CD14-positive monocyte (primary cell): Measurements from ENCODE around the gene PKHD1. TPM values are rescaled to one million over a fixed set of nuclear protein-coding genes. Genes with fewer than 3 reads are reported as not detected.

Experiments used
- DNase-seq, 3 donors: peaks; one replicate each; pipeline ENCODE4 v3.0.0-alpha.2; 2011 to 2022
- H2AFZ ChIP-seq: 2 replicates; pipeline ENCODE4 v1.6.0; 2012; ENCODE audit warnings: mild to moderate bottlenecking, low read depth, low read length, inconsistent platforms; ENCODE audit not compliant: insufficient read depth, poor library complexity, severe bottlenecking
- H3K27ac ChIP-seq, 2 donors: 1 replicate in 1 of 2; 2 replicates in 1 of 2; pipeline ENCODE4 v1.5.1; 2012 to 2013; ENCODE audit warnings: low read length in 2 of 2, control low read depth in 1 of 2, inconsistent platforms in 1 of 2, low read depth in 1 of 2, mild to moderate bottlenecking in 1 of 2
- H3K27me3 ChIP-seq, 2 donors: one replicate each; pipeline versions ENCODE4 v1.6.0 to v1.6.1; 2011 to 2013; ENCODE audit warnings: low read length in 2 of 2; ENCODE audit not compliant: control insufficient read depth in 2 of 2, insufficient read depth in 2 of 2
- H3K36me3 ChIP-seq, 2 donors: replicated peaks in 1 of 2; 1 replicate in 1 of 2; 2 replicates in 1 of 2; pipeline versions ENCODE4 v1.5.1 to v1.6.1; 2012 to 2013; ENCODE audit warnings: low read length in 2 of 2, control low read depth in 1 of 2, inconsistent platforms in 1 of 2, mild to moderate bottlenecking in 1 of 2; ENCODE audit not compliant: insufficient read depth in 2 of 2, control insufficient read depth in 1 of 2
- H3K4me1 ChIP-seq, 2 donors: 1 replicate in 1 of 2; 2 replicates in 1 of 2; pipeline versions ENCODE4 v1.5.1 to v1.6.1; 2012 to 2013; ENCODE audit warnings: low read length in 2 of 2, control low read depth in 1 of 2, inconsistent platforms in 1 of 2, mild to moderate bottlenecking in 1 of 2, moderate library complexity in 1 of 2; ENCODE audit not compliant: insufficient read depth in 2 of 2, control insufficient read depth in 1 of 2
- H3K4me2 ChIP-seq: replicated peaks from 2 replicates; pipeline ENCODE3; 2012; ENCODE audit warnings: low read length, moderate library complexity, mild to moderate bottlenecking; ENCODE audit not compliant: poor library complexity, severe bottlenecking; ENCODE audit errors: extremely low read depth
- H3K4me3 ChIP-seq, 3 experiments: fragments of 200-600 bp in 1 of 3; sonication (generic) in 1 of 3; replicated peaks in 1 of 3; 1 replicate in 2 of 3; 2 replicates in 1 of 3; pipeline ENCODE4 v1.5.1; 2011 to 2013; ENCODE audit warnings: low read length in 3 of 3, mild to moderate bottlenecking in 3 of 3, control low read depth in 2 of 3, low read depth in 2 of 3, inconsistent platforms in 1 of 3, moderate library complexity in 1 of 3
- H3K79me2 ChIP-seq: 2 replicates; pipeline ENCODE4 v1.6.0; 2012; ENCODE audit warnings: mild to moderate bottlenecking, control low read depth, inconsistent platforms, low read length, moderate library complexity; ENCODE audit not compliant: insufficient read depth
- H3K9ac ChIP-seq: 2 replicates; pipeline ENCODE4 v1.6.0; 2017; ENCODE audit warnings: low read length, mild to moderate bottlenecking; ENCODE audit not compliant: insufficient read depth, poor library complexity, severe bottlenecking
- H3K9me3 ChIP-seq, 2 donors: replicated peaks in 1 of 2; 1 replicate in 1 of 2; 2 replicates in 1 of 2; pipeline versions ENCODE4 v1.5.1 to v1.6.1; 2012 to 2013; ENCODE audit warnings: low read length in 2 of 2, control low read depth in 1 of 2; ENCODE audit not compliant: control insufficient read depth in 1 of 2, insufficient read depth in 1 of 2
- H4K20me1 ChIP-seq: 2 replicates; pipeline ENCODE4 v1.6.0; 2012; ENCODE audit warnings: mild to moderate bottlenecking, low read length, control low read depth, moderate library complexity; ENCODE audit not compliant: insufficient read depth
- H3K27ac Mint-ChIP-seq, 7 donors: one replicate each; pipeline ENCODE4 v1.8.0; 2020; ENCODE audit warnings: mild to moderate bottlenecking in 7 of 7, mixed read lengths in 7 of 7, moderate library complexity in 6 of 7, inconsistent platforms in 2 of 7
- H3K27me3 Mint-ChIP-seq, 3 donors: one replicate each; pipeline ENCODE4 v1.8.0; 2021 to 2022; ENCODE audit warnings: low read depth in 3 of 3, mild to moderate bottlenecking in 3 of 3, mixed read lengths in 3 of 3, moderate library complexity in 3 of 3, inconsistent platforms in 1 of 3
- H3K36me3 Mint-ChIP-seq, 2 donors: one replicate each; pipeline ENCODE4 v1.8.0; 2020; ENCODE audit warnings: mixed read lengths in 2 of 2, inconsistent platforms in 1 of 2, mild to moderate bottlenecking in 1 of 2
- H3K4me1 Mint-ChIP-seq: one replicate; pipeline ENCODE4 v1.8.0; 2020; ENCODE audit warnings: mild to moderate bottlenecking, mixed read lengths
- H3K4me3 Mint-ChIP-seq, 2 donors: one replicate each; pipeline ENCODE4 v1.8.0; 2020; ENCODE audit warnings: mild to moderate bottlenecking in 2 of 2, mixed read lengths in 2 of 2, moderate library complexity in 1 of 2
- H3K9me3 Mint-ChIP-seq, 7 donors: one replicate each; pipeline ENCODE4 v1.8.0; 2020 to 2022; ENCODE audit warnings: mixed read lengths in 7 of 7, mild to moderate bottlenecking in 6 of 7, moderate library complexity in 6 of 7, inconsistent platforms in 2 of 7
- WGBS: methylation state at CpG from one replicate; pipeline ENCODE4 v1.1.5; 2013; ENCODE audit warnings: missing lambda C conversion rate; ENCODE audit not compliant: insufficient coverage; 5-methylcytosine and 5-hydroxymethylcytosine counted together
- intact Hi-C, 2 donors: fragments of 100-400 bp; cut with micrococcal nuclease; formaldehyde crosslinking; loops; one replicate each; pipeline versions ENCODE4 v1.15.0 to v1.15.1; 2023
- polyA plus RNA-seq, 3 donors: library from polyadenylated mRNA; depleted of rRNA in 1 of 3; unstranded in 2 of 3; stranded (reverse) in 1 of 3; fragments of 300-500 nt in 2 of 3; fragments of >200 nt in 1 of 3; fragmentation: Illumina TruSeq in 2 of 3; gene quantifications; 1 replicate in 2 of 3; 2 replicates in 1 of 3; pipeline ENCODE4 v1.2.3, GENCODE V29; 2012 to 2021
- TF ChIP-seq, protein P1 (sequence below): fragments of 200-600 bp; IDR thresholded peaks from one replicate; pipeline ENCODE4 v1.8.0; 2022; ENCODE audit warnings: antibody characterized with exemption, mild to moderate bottlenecking

Gene PKHD1
- polyA plus RNA-seq, 3 donors = not detected

- Histone ChIP-seq H3K9ac (no peak overlapping the region), H3K36me3 (no peaks in the 10 kb centered on the region), H4K20me1 (no peaks in the 10 kb centered on the region), H3K4me1 (no peaks in the 10 kb centered on the region), H3K9me3 (peaks cover 0 to 4% of the 10 kb centered on the region in 2 donors), H2AFZ (no peak overlapping the region), H3K79me2 (no peaks in the 10 kb centered on the region), H3K27me3 (no peaks in the 10 kb centered on the region), H3K27ac (no peak overlapping the region), H3K4me3 (no peak overlapping the region), H3K4me2 (no peak overlapping the region)
- WGBS = no CpG with 5 or more reads among the region's 1 CpG
- Mint-ChIP-seq H3K9me3 (peaks cover 0 to 12% (median 4%) of the 10 kb centered on the region in 7 donors), H3K36me3 (no peaks in the 10 kb centered on the region), H3K27me3 (peaks cover 0 to 2% (median 0%) of the 10 kb centered on the region in 3 donors), H3K4me1 (no peaks in the 10 kb centered on the region), H3K4me3 (no peak overlapping the region), H3K27ac (no peak overlapping the region)
- intact Hi-C loops = no loop called here
- DNase-seq = no peak
- TF ChIP-seq, protein P1, sequence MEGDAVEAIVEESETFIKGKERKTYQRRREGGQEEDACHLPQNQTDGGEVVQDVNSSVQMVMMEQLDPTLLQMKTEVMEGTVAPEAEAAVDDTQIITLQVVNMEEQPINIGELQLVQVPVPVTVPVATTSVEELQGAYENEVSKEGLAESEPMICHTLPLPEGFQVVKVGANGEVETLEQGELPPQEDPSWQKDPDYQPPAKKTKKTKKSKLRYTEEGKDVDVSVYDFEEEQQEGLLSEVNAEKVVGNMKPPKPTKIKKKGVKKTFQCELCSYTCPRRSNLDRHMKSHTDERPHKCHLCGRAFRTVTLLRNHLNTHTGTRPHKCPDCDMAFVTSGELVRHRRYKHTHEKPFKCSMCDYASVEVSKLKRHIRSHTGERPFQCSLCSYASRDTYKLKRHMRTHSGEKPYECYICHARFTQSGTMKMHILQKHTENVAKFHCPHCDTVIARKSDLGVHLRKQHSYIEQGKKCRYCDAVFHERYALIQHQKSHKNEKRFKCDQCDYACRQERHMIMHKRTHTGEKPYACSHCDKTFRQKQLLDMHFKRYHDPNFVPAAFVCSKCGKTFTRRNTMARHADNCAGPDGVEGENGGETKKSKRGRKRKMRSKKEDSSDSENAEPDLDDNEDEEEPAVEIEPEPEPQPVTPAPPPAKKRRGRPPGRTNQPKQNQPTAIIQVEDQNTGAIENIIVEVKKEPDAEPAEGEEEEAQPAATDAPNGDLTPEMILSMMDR = no peak
These were observed 35.8 kb upstream of the PKHD1 start for GRCh38 chr6:52123251-52123650.

- H3K36me3 Mint-ChIP-seq = no peaks in the 10 kb centered on the region
- H3K4me1 Mint-ChIP-seq = no peaks in the 10 kb centered on the region
- no peak overlapping the region for H3K27ac Mint-ChIP-seq
- no peaks in the 10 kb centered on the region for H3K36me3 ChIP-seq
- H3K4me2 ChIP-seq = no peak overlapping the region
- whole genome bisulfite sequencing = no CpG with 5 or more reads among the region's 1 CpG
- no peaks in the 10 kb centered on the region for H3K27me3 ChIP-seq
- no peaks in the 10 kb centered on the region for H4K20me1 ChIP-seq
- H3K9me3 ChIP-seq = peaks cover 0 to 4% of the 10 kb centered on the region in 2 donors
- TF ChIP-seq, protein P1 = no peak
- H3K4me1 ChIP-seq = no peaks in the 10 kb centered on the region
- no peak overlapping the region for H3K4me3 ChIP-seq
- H3K9ac ChIP-seq = no peak overlapping the region
- DNase-seq = no peak
- H3K9me3 Mint-ChIP-seq = peaks cover 2 to 12% (median 5%) of the 10 kb centered on the region in 7 donors
- H3K4me3 Mint-ChIP-seq = no peak overlapping the region
- H3K27me3 Mint-ChIP-seq = no peaks in the 10 kb centered on the region
- no peaks in the 10 kb centered on the region for H3K79me2 ChIP-seq
- no peak overlapping the region for H2AFZ ChIP-seq
- intact Hi-C loops = no loop called here
- H3K27ac ChIP-seq = no peak overlapping the region
These were observed 29.9 kb upstream of the PKHD1 start for GRCh38 chr6:52117352-52117751.
